ENCODE measurements around the gene CACNA2D3. TPM values are rescaled to one million over a fixed set of nuclear protein-coding genes. Genes with fewer than 3 reads are reported as not detected.

CACNA2D3 gene
- polyA plus RNA-seq, 1 donor from 2014 or later = 26.2 TPM

GRCh38 chr3:54593653-54594052 is 471.3 kb downstream of the CACNA2D3 start:
- no peak overlapping the region for H2AFZ ChIP-seq (ENCODE audit: low read depth, low read length)
- H4K20me1 ChIP-seq (ENCODE audit: insufficient read depth) = no peaks in the 10 kb centered on the region
- H3K9me2 ChIP-seq (ENCODE audit: insufficient read depth, low read length) = no peaks in the 10 kb centered on the region
- H3K36me3 ChIP-seq (ENCODE audit: insufficient read depth, low read length) = no peaks in the 10 kb centered on the region
- no peaks in the 10 kb centered on the region for H3K9me3 ChIP-seq (ENCODE audit: low read length)
- H3F3A ChIP-seq (ENCODE audit: insufficient read depth, low read length, poor library complexity, severe bottlenecking) = no peaks in the 10 kb centered on the region
- no peaks in the 10 kb centered on the region for H3K27me3 ChIP-seq (ENCODE audit: insufficient read depth, low read depth, low read length)
- no peak overlapping the region for H3K4me3 ChIP-seq (ENCODE audit: low read length)
- TF ChIP-seq RAD21 (conservative IDR thresholded peaks at IDR 0.05) (no peak), EP300 (conservative IDR thresholded peaks at IDR 0.05; ENCODE audit: poor library complexity, severe bottlenecking) (no peak), SMC3 (conservative IDR thresholded peaks at IDR 0.05; ENCODE audit: poor library complexity) (no peak), CTCF (IDR thresholded peaks at IDR 0.05; ENCODE audit: poor library complexity, severe bottlenecking) (no peak), TAF1 (IDR thresholded peaks at IDR 0.05; ENCODE audit: low read depth) (no peak), POLR2AphosphoS5 (IDR thresholded peaks at IDR 0.05) (no peak), MXI1 (conservative IDR thresholded peaks at IDR 0.05; ENCODE audit: poor library complexity, severe bottlenecking) (no peak), REST (IDR thresholded peaks at IDR 0.05; ENCODE audit: borderline replicate concordance) (no peak), EZH2 (IDR thresholded peaks at IDR 0.05; ENCODE audit: borderline replicate concordance, insufficient read depth, low read length, poor library complexity, severe bottlenecking) (no peak)
- H3K4me2 ChIP-seq (ENCODE audit: low read length) = no peak overlapping the region
- no peak overlapping the region for H3K9ac ChIP-seq (ENCODE audit: low read length)
- H3K79me2 ChIP-seq (replicated peaks; ENCODE audit: insufficient read depth, low read length) = no peaks in the 10 kb centered on the region
- no peak overlapping the region for H3K27ac ChIP-seq (ENCODE audit: low read length)

- H3K27me3 ChIP-seq (ENCODE audit: insufficient read depth, low read depth, low read length) = no peaks in the 10 kb centered on the region
- H3F3A ChIP-seq (ENCODE audit: insufficient read depth, low read length, poor library complexity, severe bottlenecking) = no peaks in the 10 kb centered on the region
- no peak overlapping the region for H3K27ac ChIP-seq (ENCODE audit: low read length)
- no peaks in the 10 kb centered on the region for H3K36me3 ChIP-seq (ENCODE audit: insufficient read depth, low read length)
- H4K20me1 ChIP-seq (ENCODE audit: insufficient read depth) = no peaks in the 10 kb centered on the region
- H2AFZ ChIP-seq (ENCODE audit: low read depth, low read length) = no peak overlapping the region
- no peak overlapping the region for H3K4me3 ChIP-seq (ENCODE audit: low read length)
- H3K79me2 ChIP-seq (replicated peaks; ENCODE audit: insufficient read depth, low read length) = no peaks in the 10 kb centered on the region
- TF ChIP-seq POLR2AphosphoS5 (IDR thresholded peaks at IDR 0.05) = no peak
- TF ChIP-seq CTCF (IDR thresholded peaks at IDR 0.05; ENCODE audit: poor library complexity, severe bottlenecking) = no peak
- no peak for TF ChIP-seq EP300 (conservative IDR thresholded peaks at IDR 0.05; ENCODE audit: poor library complexity, severe bottlenecking)
- TF ChIP-seq RAD21 (conservative IDR thresholded peaks at IDR 0.05) = no peak
- TF ChIP-seq SMC3 (conservative IDR thresholded peaks at IDR 0.05; ENCODE audit: poor library complexity) = no peak
- no peak for TF ChIP-seq EZH2 (IDR thresholded peaks at IDR 0.05; ENCODE audit: borderline replicate concordance, insufficient read depth, low read length, poor library complexity, severe bottlenecking)
- TF ChIP-seq TAF1 (IDR thresholded peaks at IDR 0.05; ENCODE audit: low read depth) = no peak
- TF ChIP-seq MXI1 (conservative IDR thresholded peaks at IDR 0.05; ENCODE audit: poor library complexity, severe bottlenecking) = no peak
- no peak for TF ChIP-seq REST (IDR thresholded peaks at IDR 0.05; ENCODE audit: borderline replicate concordance)
- H3K4me2 ChIP-seq (ENCODE audit: low read length) = no peak overlapping the region
- H3K9ac ChIP-seq (ENCODE audit: low read length) = no peak overlapping the region
- no peaks in the 10 kb centered on the region for H3K9me3 ChIP-seq (ENCODE audit: low read length)
- H3K9me2 ChIP-seq (ENCODE audit: insufficient read depth, low read length) = no peaks in the 10 kb centered on the region
These were observed 473.7 kb downstream of the CACNA2D3 start for GRCh38 chr3:54596087-54596486.

Measured in neural cell (in vitro differentiated cells).